ENCODE measurements around the gene ZNF783.

Gene ZNF783

DNA sequence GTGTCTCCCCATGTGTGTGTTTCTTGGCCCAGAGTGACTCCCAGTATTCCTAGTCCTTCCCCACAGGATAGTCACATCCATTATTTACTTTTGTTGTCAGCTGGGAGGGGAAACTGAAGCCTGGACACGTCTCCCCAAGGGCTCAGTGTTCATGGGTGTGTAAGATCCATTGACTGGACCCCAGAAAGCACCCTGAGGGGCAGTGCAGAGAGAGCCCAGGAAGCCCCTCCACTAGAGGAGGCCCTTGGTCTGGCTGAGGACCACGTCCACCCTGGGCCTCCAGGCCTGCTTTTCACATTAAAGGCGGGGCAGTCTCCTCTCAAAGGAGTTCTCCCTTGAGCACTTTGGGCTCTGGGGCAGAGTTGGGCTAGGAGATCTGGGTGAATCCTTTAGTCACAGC is 21.3 kb downstream of the ZNF783 start:
- DNase-seq, result no peak

DNA sequence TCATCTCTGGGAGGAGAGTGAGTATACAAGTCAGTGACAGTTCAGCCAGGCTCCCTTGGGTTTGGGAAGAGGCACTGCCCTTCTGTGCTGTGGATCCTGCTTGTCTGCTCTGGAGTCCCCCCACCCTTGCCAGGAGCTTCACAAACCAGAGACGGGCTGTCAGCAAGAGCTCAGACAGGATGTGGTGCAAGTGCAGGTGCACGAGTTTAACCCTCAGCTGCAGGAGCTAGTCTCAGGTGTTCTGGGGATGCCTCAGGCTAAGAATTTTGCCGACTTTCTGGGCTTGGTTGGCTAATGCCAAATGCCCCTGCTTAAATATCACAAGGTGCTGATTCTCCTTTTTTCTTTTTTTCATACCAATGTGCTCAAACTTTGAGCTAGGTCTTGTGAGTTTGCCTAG is 22.3 kb downstream of the ZNF783 start:
- peak in 1 of 2 experiments; percentile 14 for DNase-seq

DNA sequence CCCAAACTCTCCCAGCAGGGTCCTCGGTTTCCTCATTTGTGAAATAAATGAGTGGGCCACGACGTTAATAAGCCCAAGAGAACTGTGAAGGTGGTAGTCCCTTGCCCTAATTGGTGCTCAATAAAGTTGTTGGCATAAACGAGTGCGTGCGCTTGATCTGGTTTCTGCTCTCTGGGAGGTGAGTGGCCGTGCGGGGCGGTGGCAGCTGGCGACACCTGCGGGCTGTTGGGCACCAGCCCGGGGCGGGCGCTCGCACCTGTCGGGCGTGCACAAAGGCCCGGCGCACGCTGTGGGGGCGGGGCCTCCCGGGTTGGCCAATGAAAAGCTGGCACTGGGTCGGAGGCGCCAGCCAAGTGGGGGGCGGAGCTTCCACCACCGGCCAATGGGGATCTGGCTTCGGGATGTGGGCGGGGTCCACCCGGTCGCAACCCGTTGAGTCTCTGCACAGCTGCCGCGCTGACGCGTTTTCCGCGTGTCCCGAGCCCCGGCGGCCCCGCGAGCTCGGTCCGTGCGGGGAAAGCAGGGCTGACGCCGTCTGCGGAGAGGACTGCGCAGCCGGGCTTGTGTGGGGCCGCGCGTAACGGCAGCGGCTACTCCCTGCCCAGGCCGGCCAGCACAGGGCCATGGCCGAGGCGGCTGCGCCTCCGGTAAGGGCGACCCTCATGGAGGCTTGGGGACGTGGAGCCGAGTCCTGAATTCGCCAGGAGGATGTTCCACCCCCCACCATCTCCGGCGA is 23.0 kb downstream of the ZNF783 start:
- DNase-seq, result peak; percentile 99

DNA sequence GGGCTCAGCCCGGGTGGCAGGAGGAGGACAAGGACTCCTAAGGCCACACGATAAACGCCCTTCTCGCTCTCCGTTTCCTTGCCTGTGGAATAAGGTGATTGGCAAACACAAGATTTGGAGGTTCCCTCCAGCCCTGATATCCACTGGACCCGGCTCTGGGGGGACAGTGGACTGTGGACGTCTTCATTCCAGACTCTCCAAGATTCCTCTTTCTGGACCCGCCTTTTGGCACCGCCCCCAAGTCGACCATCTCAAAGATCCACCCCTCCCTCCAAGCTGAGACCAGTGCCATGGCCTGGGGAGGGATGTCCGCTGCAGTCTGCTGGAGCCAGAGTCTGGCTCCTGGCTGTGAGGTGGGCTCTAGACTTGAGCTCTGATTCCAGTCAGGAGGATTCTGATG is 23.6 kb downstream of the ZNF783 start:
- DNase-seq, result peak in 1 of 2 experiments; percentile 12

DNA sequence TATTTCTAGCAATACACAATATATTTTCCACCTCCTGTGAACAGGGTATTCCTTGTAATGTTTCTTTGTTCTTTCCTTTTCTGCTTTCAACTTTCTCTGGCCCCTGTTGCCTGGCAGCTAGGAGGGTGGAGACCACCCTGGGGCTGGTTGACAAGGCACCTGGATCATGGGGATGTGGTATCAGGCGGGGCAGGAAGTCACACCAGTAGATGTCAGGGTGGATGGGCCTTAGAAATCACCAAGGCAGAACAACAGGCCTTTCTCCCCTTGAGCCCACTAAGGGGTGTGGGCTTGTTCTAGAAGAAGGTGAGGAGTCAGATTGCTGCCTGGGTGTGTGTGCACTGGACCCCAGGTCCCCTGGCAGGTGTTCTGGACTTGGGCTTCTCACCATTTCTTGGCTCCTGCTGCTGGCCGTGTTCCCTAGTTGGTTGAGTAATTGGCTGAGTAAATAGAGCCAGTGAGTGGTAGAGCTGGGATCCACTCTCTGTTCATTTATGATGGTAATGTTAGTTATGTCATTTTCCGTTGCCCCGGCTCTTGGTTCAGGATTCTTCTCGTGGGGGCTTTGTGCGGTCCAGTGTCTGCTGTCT is 24.9 kb downstream of the ZNF783 start:
- no peak for DNase-seq

DNA sequence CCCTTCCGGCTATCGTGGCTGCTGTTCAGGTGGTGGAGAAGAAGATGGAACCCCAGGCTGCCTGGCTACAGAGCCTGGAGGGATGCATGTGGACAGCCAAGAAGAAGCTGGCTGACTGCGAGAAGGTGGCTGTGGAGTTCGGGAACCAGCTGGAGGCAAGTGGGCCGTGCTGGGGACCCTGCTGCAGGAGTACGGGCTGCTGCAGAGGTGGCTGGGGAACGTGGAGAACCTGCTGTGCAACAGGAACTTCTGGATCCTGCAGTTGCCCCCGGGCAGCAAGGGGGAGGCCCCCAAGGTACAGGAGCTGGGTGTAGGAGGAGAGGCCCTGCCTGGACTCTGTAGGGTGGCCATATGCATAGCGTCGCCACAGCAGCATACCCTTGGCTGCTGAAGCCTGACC is 25.6 kb downstream of the ZNF783 start:
- no peak for DNase-seq

DNA sequence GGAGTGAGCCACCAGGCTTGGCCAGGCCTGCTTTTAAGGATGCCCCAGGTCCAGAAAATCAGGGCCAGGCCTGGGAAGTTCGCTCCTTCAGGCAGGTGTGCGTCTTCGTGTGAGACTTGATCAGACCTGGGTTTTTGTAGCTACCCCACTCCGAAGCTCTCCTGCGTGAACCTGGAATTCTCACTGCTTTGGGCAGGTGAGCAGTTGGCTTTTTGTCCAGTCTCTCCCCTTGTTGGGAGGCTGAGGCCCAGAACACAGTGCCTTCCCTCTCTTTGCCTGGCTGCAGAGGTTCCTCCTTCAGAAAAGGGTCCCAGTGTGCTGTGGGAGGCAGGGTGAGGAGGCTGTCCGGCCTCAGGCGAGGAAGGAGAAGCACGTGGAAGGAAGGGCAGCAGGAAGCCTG is 27.3 kb downstream of the ZNF783 start:
- DNase-seq, result no peak

DNA sequence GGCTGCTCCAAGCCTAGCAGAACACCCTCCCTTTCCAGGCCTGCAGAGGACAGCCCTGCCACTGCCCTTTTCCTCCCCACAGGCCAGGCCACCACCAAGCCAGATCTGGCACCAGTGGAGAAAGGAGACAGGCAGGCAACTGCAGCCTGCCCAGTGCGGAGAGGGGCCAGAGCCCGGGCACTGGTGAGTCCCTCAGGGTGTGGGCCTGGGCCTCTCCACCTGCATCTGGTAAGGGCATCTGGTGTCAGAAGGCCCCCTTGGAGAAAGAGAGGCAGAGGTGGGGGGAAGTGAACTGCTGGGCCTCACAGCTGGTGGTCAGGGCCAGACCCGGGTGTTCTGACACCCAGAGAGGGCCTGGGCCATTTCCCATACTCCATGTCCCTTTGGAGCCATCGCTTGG is 27.9 kb downstream of the ZNF783 start:
- no peak for DNase-seq

DNA sequence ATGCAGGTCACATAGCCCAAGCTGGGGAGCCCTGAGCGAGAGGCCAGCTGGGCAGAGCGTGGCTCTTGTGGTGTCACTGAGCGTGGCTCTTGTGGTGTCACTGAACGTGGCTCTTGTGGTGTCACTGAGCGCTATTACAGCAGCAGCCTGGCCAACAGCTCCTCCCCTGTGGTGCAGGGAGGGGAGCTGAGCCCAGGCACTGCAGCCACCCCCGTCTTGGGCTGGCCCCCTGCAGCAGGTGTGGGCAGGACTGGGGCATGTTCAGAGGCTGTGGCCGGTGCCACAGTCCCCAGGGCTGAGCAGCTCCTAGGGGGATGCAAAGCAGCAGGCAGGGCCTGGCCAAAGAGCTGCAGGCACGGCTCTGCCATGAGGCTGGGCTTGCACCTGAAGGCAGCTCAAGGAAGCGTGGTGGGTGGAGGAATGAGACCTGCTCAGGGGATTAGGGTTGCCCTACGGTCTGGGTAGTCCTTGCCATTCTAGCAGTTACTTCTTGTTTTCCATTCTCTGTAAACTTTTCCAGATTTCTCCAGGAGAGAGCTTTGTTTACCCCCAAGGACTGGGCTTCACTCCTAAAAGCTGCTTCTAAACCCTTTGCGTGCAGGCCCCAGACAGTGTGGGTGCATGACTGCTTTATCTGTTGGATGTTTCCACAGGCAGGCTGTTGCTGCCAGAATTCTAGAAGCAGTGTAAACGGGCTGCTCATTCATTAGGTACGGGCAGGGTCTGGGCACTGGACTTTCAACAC is 29.2 kb downstream of the ZNF783 start:
- DNase-seq, result no peak

DNA sequence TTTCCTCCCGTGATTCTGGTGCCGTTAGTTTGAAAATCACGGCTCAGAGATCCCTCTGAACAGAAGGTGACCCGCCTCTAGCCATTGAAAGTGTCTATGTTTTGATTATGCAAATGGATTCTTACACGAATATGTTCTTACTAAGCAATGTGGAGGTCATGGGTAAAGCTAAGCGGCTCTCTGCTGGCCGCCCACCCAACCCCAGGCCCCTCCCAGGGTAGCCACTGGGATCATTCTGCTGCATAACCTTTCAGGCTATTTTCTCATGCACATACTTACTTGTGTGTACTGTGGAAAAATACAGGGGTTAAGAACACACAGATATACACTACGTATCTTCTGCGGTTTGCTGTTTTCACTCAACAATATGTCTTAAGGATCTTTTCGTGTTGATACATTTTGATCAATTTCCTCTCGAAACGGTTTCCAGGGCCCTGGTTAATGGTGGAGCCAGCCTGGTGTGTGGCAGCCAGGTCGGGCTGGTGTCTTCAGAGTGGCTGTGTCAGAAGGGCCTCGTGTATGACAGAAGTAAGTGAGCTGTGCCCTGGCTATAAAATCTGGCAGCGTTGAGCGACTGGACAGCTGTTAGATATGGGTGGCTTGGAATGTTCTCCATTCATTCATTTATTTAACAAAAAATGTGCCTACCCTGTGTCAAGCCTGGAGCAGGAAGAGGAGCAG is 29.9 kb downstream of the ZNF783 start:
- DNase-seq, result no peak

DNA sequence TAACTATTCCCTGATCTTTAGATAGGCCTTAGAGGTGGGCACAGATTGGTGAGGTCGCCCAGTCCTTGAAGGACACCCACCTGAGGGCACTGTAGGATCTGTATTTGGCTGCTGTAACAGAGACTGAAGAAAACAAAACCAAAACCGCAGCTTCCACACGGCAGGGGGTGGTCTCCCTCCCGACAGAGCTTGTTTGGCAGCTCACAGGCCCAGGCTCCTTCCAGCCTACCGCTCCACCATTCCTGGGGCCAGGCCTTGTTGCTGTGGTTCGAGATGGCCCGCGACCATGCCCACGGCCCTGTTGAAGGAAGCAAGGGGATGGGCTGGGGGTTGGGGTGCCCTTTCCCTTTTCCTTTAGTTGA is 30.4 kb downstream of the ZNF783 start:
- no peak for DNase-seq

DNA sequence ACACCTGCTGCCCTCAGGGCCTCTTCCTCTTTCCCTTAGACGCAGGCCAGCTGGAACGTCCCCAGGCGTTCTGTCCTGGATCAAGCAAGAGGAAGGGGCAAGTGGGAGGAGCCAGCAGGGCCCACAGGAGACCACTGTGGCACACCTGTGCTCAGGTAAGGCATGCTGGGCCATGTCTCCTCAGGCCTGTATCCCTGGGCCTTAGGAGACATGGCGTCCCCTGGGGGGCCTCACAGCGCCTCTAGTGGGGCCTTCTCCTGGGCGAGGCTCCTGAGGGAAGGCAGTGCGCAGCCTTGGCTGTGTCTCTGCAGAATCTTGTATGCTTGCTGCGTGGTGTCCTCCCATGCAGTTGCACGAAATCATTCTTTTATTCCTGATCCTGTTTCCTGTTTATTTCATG is 31.3 kb downstream of the ZNF783 start:
- no peak for DNase-seq

DNA sequence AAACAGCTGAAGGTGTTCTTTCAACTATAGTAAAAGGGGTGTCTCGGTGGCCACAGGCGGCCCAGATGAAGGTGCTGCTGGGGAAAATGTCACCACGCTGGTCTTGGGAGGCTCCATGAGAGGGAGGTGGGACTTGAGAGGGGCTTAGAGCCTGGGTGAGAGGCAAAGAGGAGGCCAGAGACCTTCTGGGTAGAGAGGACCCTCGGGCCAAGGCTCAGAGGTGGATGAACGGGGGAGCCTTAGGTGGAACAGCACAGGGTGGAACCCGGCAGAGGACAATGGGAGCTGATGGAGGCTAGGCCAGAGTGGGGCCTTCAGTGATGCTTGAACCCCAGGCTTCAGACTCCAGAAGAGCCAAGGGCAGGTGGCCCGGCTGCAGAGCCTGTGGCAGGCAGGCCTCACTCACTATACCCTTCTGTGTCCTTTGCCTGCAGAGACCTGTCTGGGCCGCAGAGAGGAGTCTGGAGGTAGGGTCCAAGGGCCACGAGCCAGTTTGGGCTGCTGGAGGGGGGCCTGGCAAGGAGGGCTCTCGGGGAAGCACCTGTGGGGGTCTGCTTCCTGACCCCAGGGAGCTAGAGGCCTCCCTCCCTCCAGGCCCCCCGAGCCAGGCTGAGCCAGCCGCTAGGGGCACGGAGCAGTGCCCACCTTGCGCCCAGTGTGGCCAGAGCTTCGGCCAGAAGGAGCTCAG is 32.1 kb downstream of the ZNF783 start:
- DNase-seq, result no peak

DNA sequence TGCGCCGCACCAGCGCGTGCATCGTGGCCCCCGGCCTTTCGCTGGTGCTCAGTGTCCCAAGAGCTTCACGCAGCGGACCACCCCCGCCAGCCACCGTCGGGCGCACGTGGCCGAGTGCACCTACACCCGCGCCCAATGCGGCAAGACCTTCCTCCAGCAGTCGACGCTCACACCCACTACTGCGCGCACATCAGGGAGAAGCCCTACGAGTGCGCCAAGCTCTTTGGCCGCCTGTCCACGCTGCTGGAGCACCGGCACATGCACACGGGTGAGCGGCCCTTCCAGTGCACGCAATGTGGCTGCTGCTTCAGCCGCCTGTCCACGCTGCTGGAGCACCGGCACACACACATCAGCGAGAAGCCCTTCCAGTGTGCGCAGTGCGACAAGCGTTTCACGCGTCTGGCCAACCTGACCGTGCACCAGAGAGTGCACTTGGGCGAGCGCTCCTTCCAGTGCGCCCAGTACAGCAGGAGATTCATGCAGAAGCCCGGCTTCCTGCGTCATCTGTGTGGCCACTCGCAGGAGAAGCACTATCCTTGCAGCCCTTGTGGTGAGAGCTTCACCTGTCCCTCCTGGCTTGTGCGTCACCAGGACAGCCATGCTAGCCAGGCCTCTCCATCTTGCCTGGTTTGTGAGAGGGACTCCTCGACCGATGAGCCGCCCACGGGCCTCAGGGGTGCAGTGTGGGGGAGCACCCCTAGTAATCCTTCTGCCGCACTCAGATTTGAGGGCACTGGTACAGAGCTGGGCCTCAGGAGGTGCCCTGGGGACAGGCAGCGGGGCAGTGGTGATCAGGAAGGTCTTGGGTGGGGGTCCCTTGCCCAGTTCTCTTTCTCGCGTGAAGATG is 32.9 kb downstream of the ZNF783 start:
- no peak for DNase-seq

DNA sequence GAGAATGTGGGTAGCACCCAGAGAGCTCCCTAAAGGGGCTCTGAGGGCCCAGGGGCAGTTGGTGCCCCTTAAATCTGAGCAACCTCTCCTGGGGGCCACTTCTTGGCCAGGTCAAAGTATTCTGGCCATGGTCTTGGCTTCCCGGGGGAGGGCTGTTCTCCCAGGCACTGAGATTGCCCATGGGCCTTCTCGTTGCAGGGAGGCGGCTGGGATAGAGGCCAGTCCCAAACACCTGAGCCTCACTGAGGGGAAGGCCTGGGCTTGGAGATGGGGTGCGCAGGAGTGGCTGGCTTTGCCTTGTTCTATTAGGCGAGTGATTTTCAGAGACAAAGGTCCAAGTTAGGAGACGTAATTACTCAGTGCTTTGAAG is 33.5 kb downstream of the ZNF783 start:
- no peak for DNase-seq

DNA sequence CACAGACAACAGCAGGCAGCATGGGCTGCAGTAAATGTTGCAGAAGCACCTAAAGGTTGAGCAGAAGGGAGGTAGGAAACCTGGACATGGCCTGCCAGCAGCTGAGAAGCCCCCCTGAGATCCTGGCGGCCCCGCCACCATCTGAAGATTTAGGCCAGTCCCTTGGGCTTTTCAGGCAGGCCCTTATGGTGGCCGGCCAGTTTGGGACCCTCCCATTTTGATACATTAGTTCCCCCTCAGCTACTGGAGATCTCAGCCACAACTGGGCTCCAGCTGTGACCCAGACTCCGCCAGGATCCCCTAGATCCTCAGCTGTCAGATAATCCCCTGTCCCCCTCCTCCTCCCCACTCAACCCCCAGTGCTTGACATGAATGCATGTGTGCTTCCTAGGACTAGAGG is 34.4 kb downstream of the ZNF783 start:
- DNase-seq, result no peak

DNA sequence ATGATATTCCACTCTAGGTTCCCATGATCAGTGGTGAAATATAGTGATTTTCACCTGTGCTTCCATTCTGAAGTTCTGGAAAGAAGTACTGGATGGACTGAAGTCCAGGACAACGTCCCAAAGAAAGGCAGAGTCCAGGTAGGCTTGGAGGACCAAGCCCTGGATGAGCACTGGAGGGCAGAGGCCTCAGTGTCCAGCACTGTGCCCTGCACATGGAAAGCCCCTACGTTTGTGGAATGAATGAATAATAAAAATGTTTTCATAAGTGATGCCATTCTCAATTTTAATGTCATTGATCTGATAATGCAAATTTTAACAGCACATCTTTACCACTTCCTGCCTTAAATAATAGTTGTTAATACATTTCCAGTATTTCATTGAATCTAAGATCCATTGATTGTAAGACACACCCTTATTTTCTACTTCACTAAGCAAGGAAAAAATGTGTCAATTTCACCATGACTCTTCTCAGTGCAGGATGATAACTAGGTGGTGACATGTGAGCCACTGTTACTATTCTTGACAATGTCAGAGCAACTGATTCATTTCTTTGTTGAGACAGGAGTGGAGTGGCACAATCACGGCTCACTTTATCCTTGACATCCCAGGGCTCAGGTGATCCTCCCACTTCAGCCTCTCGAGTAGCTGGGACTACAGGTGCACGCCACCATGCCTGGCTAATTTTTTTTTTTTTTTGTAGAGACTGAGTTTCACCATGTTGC is 35.2 kb downstream of the ZNF783 start:
- no peak for DNase-seq

DNA sequence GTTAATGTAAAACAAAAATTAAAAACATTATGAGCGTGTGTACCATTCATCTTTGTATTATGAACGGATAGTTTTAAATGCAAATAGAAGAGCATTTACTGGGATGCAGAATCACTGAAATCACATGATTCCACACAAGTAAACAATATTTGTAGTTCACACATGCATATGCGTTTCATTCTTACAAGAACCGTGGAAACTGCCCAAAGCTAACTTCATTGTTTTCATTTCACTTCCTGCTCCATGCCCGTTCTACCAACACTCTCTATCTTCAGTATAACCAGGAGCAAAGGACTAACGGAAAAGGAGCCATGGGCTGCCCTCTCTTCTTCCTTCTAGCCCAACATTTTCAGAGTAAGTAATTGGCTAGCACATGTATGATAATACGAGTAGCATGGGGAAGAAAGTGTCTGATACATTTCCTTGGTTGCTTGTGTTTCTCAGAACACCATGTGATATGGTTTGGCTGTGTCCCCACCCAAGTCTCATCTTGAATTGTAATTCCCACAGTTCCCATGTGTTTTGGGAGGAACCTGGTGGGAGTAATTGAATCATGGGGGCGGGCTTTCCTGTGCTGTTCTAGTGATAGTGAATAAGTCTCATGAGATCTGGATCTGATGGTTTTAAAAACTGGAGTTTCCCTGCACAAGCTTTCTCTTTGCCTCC is 38.8 kb downstream of the ZNF783 start:
- no peak for DNase-seq

DNA sequence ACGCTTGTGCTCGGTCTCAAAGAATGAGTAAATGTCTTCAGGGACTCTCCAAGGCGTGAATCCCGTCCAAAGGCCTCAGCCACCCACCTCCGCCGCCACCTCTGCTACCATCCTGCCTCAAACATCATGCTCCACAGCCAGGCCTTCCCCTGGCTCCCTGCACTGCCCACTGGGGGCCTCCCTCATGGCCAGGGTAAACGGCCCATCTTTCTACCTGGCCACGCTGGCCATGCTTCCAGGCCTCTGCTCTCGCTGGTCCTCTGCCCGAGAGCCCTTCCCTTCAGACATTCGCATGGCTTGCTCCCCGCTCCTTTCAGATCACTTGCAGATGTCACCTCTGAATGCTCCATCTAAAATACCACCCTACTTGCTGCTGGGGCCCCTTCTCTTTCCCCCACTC is 40.2 kb downstream of the ZNF783 start:
- DNase-seq, result no peak

DNA sequence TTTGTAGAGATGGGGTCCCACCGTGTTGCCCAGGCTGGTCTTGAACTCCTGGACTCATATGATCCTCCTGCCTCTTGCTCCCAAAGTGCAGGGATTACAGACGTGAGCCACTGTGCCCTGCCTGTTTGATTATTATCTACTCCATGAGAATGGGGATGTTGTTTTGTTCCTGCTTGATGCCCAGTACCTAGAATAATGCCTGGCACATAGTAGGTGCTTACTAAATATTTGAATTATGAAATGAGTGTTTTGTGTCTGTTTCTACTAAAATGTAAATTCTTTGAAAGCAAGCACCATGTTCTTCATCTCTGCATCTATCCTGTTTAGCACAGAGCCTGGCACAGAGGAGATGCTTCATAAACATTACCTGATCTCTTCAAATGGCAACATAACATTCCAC is 40.9 kb downstream of the ZNF783 start:
- no peak for DNase-seq

DNA sequence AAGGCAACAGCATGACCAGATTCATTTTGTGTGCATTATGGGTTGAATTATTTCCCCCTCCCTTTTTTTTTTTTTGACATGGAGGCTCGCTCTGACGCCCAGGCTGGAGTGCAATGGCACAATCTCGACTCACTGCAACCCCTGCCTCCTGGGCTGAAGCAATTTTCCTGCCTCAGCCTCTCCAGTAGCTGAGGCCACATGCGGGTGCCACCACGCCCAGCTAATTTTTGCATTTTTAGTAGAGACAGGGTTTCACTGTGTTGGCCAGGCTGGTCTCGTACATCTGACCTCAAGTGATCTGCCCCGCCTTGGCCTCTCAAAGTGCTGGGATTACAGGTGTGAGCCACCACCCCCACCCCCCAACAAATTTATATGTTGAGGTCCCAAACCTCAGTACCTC is 42.0 kb downstream of the ZNF783 start:
- DNase-seq, result no peak

Measured in activated CD4-positive, alpha-beta T cell treated with anti-CD3 and anti-CD28 coated beads, Interleukin-2, amount 50 U/mL, for 48 hours (primary cell).